GM19468 (cell line): Measurements from ENCODE around the gene ARID4B.
"Not testable (repeated sequence)": the region's sequence is repeated elsewhere in the genome, so short reads cannot be mapped to it uniquely, and the experiment has no call there.

Experiments used
- ATAC-seq: cut with Tn5 transposase; IDR thresholded peaks from one replicate; pipeline ENCODE4 v1.9.1; 2021; ENCODE audit warnings: mild to moderate bottlenecking, moderate library complexity, moderate number of reproducible peaks; ENCODE audit not compliant: unreplicated experiment; ENCODE audit errors: extremely low read depth

Gene ARID4B

GRCh38 chr1:235327559-235328270 lies at the start of gene ARID4B:
Gene ARID4B, minus strand, starts transcription at chr1:235328179. Its CDS starts 1,260 bp downstream, at chr1:235326919.
- no peak for ATAC-seq

GRCh38 chr1:235375919-235376605 lies 48.1 kb upstream of the ARID4B start:
- ATAC-seq: no peak

GRCh38 chr1:235369802-235370201 lies 41.8 kb upstream of the ARID4B start:
- ATAC-seq: no peak

GRCh38 chr1:235368428-235368827 lies 40.4 kb upstream of the ARID4B start:
- ATAC-seq: no peak

- ATAC-seq: peak; percentile 100
Observed at GRCh38 chr1:235367000-235367908, 39.3 kb upstream of the ARID4B start, which contains the start of gene TBCE. Gene TBCE, plus strand, starts transcription at chr1:235367427. Its CDS starts 12,623 bp downstream, at chr1:235380050.

GRCh38 chr1:235366286-235366685 lies 38.3 kb upstream of the ARID4B start:
- no peak for ATAC-seq

GRCh38 chr1:235364189-235364588 lies 36.2 kb upstream of the ARID4B start:
- not testable (repeated sequence) for ATAC-seq

GRCh38 chr1:235358899-235359298 lies 30.9 kb upstream of the ARID4B start:
- no peak for ATAC-seq

GRCh38 chr1:235357485-235358373 lies 29.8 kb upstream of the ARID4B start:
- no peak for ATAC-seq

- ATAC-seq: no peak
Observed at GRCh38 chr1:235351898-235352297, 23.9 kb upstream of the ARID4B start.

- ATAC-seq: no peak
Observed at GRCh38 chr1:235351441-235351840, 23.5 kb upstream of the ARID4B start.

GRCh38 chr1:235343726-235344125 lies 15.7 kb upstream of the ARID4B start:
- no peak for ATAC-seq

GRCh38 chr1:235342471-235342870 lies 14.5 kb upstream of the ARID4B start:
- no peak for ATAC-seq

- ATAC-seq: no peak
Observed at GRCh38 chr1:235342039-235342438, 14.1 kb upstream of the ARID4B start.

GRCh38 chr1:235341334-235341733 lies 13.4 kb upstream of the ARID4B start:
- no peak for ATAC-seq

- ATAC-seq: no peak
Observed at GRCh38 chr1:235339746-235340145, 11.8 kb upstream of the ARID4B start.

GRCh38 chr1:235336903-235337302 lies 8.9 kb upstream of the ARID4B start:
- no peak for ATAC-seq

- ATAC-seq: no peak
Observed at GRCh38 chr1:235331401-235331800, 3.4 kb upstream of the ARID4B start.

GRCh38 chr1:235330918-235331285 lies 2.9 kb upstream of the ARID4B start:
- ATAC-seq: no peak
